GM19328 (cell line): ENCODE data around the gene BRF1.

Source experiments
- ATAC-seq: cut with Tn5 transposase; IDR thresholded peaks from one replicate; pipeline ENCODE4 v1.9.1; 2021; ENCODE audit warnings: mild to moderate bottlenecking, moderate library complexity; ENCODE audit not compliant: unreplicated experiment

The BRF1 gene

GRCh38 chr14:105213361-105213760 is 87.4 kb downstream of the BRF1 start:
- ATAC-seq, result no peak

GRCh38 chr14:105212541-105213300 is 88.1 kb downstream of the BRF1 start:
- no peak for ATAC-seq

GRCh38 chr14:105211758-105212089 is 89.1 kb downstream of the BRF1 start:
- no peak for ATAC-seq

GRCh38 chr14:105211086-105211757 is 89.6 kb downstream of the BRF1 start:
- no peak for ATAC-seq

- no peak for ATAC-seq
Measured at GRCh38 chr14:105210266-105211025, 90.4 kb downstream of the BRF1 start.

- ATAC-seq, result no peak
Measured at GRCh38 chr14:105209646-105210045, 91.2 kb downstream of the BRF1 start.

- no peak for ATAC-seq
Measured at GRCh38 chr14:105209091-105209490, 91.7 kb downstream of the BRF1 start.

- no peak for ATAC-seq
Measured at GRCh38 chr14:105208738-105209075, 92.1 kb downstream of the BRF1 start.

- ATAC-seq, result no peak
Measured at GRCh38 chr14:105207996-105208737, 92.6 kb downstream of the BRF1 start.

- ATAC-seq, result no peak
Measured at GRCh38 chr14:105207460-105207901, 93.3 kb downstream of the BRF1 start.

- ATAC-seq, result no peak
Measured at GRCh38 chr14:105206873-105207272, 93.9 kb downstream of the BRF1 start.

- no peak for ATAC-seq
Measured at GRCh38 chr14:105205673-105206208, 95.1 kb downstream of the BRF1 start.

- ATAC-seq, result no peak
Measured at GRCh38 chr14:105204931-105205672, 95.7 kb downstream of the BRF1 start.

- ATAC-seq, result no peak
Measured at GRCh38 chr14:105204206-105204930, 96.4 kb downstream of the BRF1 start.

GRCh38 chr14:105203701-105204100 is 97.1 kb downstream of the BRF1 start:
- no peak for ATAC-seq

GRCh38 chr14:105203057-105203531 is 97.7 kb downstream of the BRF1 start:
- no peak for ATAC-seq

- no peak for ATAC-seq
Measured at GRCh38 chr14:105201925-105202513, 98.8 kb downstream of the BRF1 start.

- no peak for ATAC-seq
Measured at GRCh38 chr14:105201156-105201924, 99.5 kb downstream of the BRF1 start.
